ENCODE data around the gene AMACR.

- TF ChIP-seq EZH2phosphoT487 (IDR thresholded peaks at IDR 0.05; ENCODE audit: borderline replicate concordance, low read length), result no peak
- TF ChIP-seq CTCF (conservative IDR thresholded peaks at IDR 0.05; ENCODE audit: low read depth, low read length), result no peak
Measured at GRCh38 chr5:34038390-34038789, 30.5 kb upstream of the AMACR start.

Data from PC-3 (cell line).